Stimulated activated effector memory CD8-positive, alpha-beta T cell treated with anti-CD3 and anti-CD28 coated beads, Interleukin-12 subunit alpha, Interleukin-12 subunit beta, amount 100 ng/mL, for 72 hours (primary cell): ENCODE results near the gene CHRM5.
A peak's percentile ranks its signal among the peaks of the same experiment; 100 is the strongest.
"Not testable (repeated sequence)": the region's sequence is repeated elsewhere in the genome, so short reads cannot be mapped to it uniquely, and the experiment has no call there.

Experiments used
- ATAC-seq: fragments of 150-1000 bp; cut with Tn5 transposase; 2 replicates; pipeline ENCODE4 v1.10.0; 2021
- DNase-seq, 2 donors: peaks; one replicate each; pipeline ENCODE4 v3.0.0; 2021 to 2022; ENCODE audit warnings: low spot score in 2 of 2
- H3K27ac Mint-ChIP-seq: one replicate; pipeline ENCODE4 v1.8.0; 2022; ENCODE audit warnings: mild to moderate bottlenecking, mixed read lengths
- H3K36me3 Mint-ChIP-seq: one replicate; pipeline ENCODE4 v1.8.0; 2022; ENCODE audit warnings: mild to moderate bottlenecking, mixed read lengths
- H3K4me1 Mint-ChIP-seq: one replicate; pipeline ENCODE4 v1.8.0; 2022; ENCODE audit warnings: mixed read lengths
- H3K4me3 Mint-ChIP-seq: one replicate; pipeline ENCODE4 v1.8.0; 2022; ENCODE audit warnings: mild to moderate bottlenecking, mixed read lengths
- H3K9me3 Mint-ChIP-seq: one replicate; pipeline ENCODE4 v1.8.0; 2022; ENCODE audit warnings: mixed read lengths

Gene CHRM5

GRCh38 chr15:34046471-34047145, 78.3 kb downstream of the CHRM5 start:
- Mint-ChIP-seq H3K9me3 (peaks cover 18% of the 10 kb centered on the region), H3K36me3 (peaks cover 6% of the 10 kb centered on the region), H3K4me3 (no peak overlapping the region), H3K4me1 (peaks cover 9% of the 10 kb centered on the region), H3K27ac (no peak overlapping the region)
- DNase-seq (no peak), ATAC-seq (no peak)

GRCh38 chr15:34047893-34048775, 79.8 kb downstream of the CHRM5 start:
- Mint-ChIP-seq H3K27ac (no peak overlapping the region), H3K36me3 (peaks cover 6% of the 10 kb centered on the region), H3K4me1 (peaks cover 9% of the 10 kb centered on the region), H3K4me3 (no peak overlapping the region), H3K9me3 (peaks cover 18% of the 10 kb centered on the region)
- DNase-seq (no peak), ATAC-seq (no peak)

GRCh38 chr15:34049112-34049511, 80.8 kb downstream of the CHRM5 start:
- H3K4me3 Mint-ChIP-seq, result no peak overlapping the region
- H3K36me3 Mint-ChIP-seq, result peaks cover 6% of the 10 kb centered on the region
- H3K9me3 Mint-ChIP-seq, result peaks cover 18% of the 10 kb centered on the region
- DNase-seq, result no peak
- no peak for ATAC-seq
- H3K4me1 Mint-ChIP-seq, result peaks cover 3% of the 10 kb centered on the region
- no peak overlapping the region for H3K27ac Mint-ChIP-seq

- H3K27ac Mint-ChIP-seq, H3K4me3 Mint-ChIP-seq, ATAC-seq: not testable (repeated sequence)
Observed at GRCh38 chr15:34050385-34050784, 82.1 kb downstream of the CHRM5 start.

DNA sequence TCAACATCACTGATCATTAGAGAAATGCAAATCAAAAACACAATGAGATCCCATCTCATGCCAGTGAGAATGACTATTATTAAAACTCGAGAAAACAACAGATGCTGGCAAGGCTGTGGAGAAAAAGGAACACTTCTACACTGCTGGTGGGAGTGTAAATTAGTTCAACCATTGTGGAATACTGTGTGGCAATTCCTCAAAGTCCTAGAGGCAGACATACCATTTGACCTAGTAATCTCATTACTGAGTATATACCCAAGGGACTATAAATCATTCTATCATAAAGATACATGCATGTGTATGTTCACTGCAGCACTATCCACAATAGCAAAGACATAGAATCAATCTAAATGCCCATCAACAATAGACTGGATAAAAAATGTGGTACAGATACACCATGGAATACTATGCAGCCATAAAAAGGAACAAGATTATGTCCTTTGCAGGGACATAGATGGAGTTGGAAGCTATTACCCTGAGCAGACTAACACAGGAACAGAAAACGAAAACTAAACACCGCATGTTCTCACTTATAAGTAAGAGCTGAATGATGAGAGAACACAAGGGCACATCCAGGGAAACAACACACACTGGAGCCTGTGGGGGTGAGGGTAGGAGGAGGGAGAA, 85.9 kb downstream of the CHRM5 start:
- ATAC-seq (no peak), DNase-seq (no peak)
- no peak overlapping the region for H3K4me3 Mint-ChIP-seq
- H3K9me3 Mint-ChIP-seq, result peaks cover 16% of the 10 kb centered on the region
- H3K4me1 Mint-ChIP-seq, result no peaks in the 10 kb centered on the region
- no peak overlapping the region for H3K27ac Mint-ChIP-seq
- peaks cover 6% of the 10 kb centered on the region for H3K36me3 Mint-ChIP-seq

More at GRCh38 chr15:34050385-34050784, 82.1 kb downstream of the CHRM5 start:
- not testable (repeated sequence) for DNase-seq, H3K36me3 Mint-ChIP-seq, H3K4me1 Mint-ChIP-seq
- H3K9me3 Mint-ChIP-seq, result peaks cover 18% of the 10 kb centered on the region

DNA sequence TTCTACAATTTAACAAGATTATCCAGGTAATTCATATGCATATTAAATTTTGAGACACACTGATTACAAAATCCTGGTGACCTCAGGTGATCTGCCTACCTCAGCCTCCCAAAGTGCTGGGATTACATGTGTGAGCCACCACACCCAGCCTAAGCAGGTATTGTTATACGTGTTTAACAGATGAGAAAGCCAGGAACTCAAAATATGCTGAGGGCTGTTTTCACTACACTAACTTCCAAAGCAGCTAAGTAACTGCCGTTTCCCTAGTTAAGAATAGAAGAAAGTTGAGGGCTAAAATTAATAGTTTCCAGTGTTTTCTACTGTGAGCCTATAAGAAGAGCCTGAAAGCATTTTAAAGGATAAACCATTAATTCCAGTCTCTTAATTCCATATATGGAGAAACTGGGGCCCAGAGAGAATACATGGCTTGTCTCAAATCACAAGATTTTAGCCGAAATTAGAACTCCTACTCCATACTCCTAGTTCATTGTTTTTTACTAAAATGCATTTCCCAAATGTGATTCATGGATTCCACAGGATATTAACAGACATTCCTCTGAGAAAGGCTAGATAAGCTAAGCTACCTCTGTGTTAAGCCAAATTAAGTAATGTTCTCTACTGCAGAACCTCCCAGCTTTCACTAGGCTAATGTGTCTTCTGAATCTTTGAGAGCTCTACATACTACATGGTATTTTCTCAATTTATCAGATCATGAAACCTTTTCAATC, 87.7 kb downstream of the CHRM5 start:
- DNase-seq (no peak), ATAC-seq (no peak)
- Mint-ChIP-seq H3K9me3 (peaks cover 5% of the 10 kb centered on the region), H3K36me3 (peaks cover 6% of the 10 kb centered on the region), H3K27ac (no peak overlapping the region), H3K4me3 (no peak overlapping the region), H3K4me1 (no peaks in the 10 kb centered on the region)

- ATAC-seq (no peak), DNase-seq (no peak)
- Mint-ChIP-seq H3K4me1 (no peaks in the 10 kb centered on the region), H3K36me3 (no peaks in the 10 kb centered on the region), H3K4me3 (no peak overlapping the region), H3K9me3 (no peaks in the 10 kb centered on the region), H3K27ac (no peak overlapping the region)
Observed at GRCh38 chr15:34056911-34057310, 88.6 kb downstream of the CHRM5 start.

DNA sequence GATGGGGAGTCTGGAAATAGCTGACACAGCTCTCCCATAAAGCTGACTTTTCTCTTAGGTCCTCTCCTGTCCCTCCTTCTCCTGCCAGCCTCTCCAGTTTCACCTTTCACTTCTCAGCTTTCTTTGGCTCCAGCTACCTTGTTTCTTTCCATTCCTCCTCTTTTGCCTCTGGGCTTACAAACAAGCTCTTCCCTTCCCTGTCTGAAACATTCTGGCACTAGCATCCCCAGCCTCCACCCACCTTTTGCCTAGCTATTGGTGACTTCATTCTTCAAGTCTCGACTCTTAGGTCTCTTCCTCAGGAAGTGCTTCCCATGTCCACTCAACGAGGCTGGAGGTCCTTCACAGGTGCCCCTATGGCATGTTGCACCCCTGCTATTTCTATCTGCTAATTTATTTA, 91.2 kb downstream of the CHRM5 start:
- DNase-seq (no peak), ATAC-seq (no peak)
- H3K4me3 Mint-ChIP-seq, result no peak overlapping the region
- no peaks in the 10 kb centered on the region for H3K36me3 Mint-ChIP-seq
- peak overlapping the region; percentile 20 for H3K27ac Mint-ChIP-seq
- no peaks in the 10 kb centered on the region for H3K4me1 Mint-ChIP-seq
- no peaks in the 10 kb centered on the region for H3K9me3 Mint-ChIP-seq

DNA sequence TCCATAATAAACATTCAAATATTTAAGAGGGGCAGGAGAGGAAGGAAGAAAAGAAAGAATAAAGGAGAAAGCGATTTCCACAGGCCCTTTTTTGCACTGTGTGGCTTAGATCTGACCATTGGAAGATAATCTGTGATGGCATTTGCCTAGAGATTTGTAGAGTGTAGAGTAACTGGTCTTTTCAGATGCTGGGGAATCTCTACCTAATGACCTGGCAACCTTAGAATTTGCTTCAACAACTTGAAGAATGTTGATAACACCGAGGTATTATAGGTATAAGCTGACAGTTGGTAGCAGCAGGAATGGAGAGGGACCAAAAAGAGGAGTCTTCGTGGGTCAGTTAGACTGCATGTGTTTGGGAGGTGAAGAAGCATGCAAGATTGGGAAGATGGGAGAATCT, 91.6 kb downstream of the CHRM5 start:
- ATAC-seq, result no peak
- Mint-ChIP-seq H3K27ac (peak overlapping the region; percentile 20), H3K4me3 (no peak overlapping the region), H3K36me3 (no peaks in the 10 kb centered on the region), H3K4me1 (no peaks in the 10 kb centered on the region), H3K9me3 (no peaks in the 10 kb centered on the region)
- no peak for DNase-seq

DNA sequence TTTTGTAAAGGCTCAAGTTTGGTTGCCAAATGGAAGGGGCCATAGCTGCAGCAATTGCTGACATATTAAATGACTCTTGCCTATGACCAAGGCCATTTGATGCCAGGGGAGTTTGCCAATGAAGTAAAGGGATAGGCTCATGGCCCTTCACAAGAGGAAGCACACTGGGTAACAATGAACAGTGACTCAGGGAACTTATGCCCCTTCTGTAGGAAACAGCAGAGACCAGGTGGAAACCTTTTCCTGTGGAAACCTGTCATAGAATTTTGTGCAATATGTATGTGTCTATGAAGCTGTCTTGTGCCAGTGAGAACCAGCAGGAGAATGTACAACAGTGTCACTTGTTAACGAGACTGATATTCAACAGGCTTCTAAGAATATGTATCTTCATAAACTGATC, 96.1 kb downstream of the CHRM5 start:
- H3K4me3 Mint-ChIP-seq, result no peak overlapping the region
- no peaks in the 10 kb centered on the region for H3K36me3 Mint-ChIP-seq
- DNase-seq (no peak), ATAC-seq (no peak)
- H3K27ac Mint-ChIP-seq, result peak overlapping the region; percentile 23
- H3K4me1 Mint-ChIP-seq, result no peaks in the 10 kb centered on the region
- H3K9me3 Mint-ChIP-seq, result no peaks in the 10 kb centered on the region

GRCh38 chr15:34065261-34065660, 97.0 kb downstream of the CHRM5 start:
- no peaks in the 10 kb centered on the region for H3K36me3 Mint-ChIP-seq
- DNase-seq (no peak), ATAC-seq (no peak)
- H3K9me3 Mint-ChIP-seq, result no peaks in the 10 kb centered on the region
- H3K4me3 Mint-ChIP-seq, result no peak overlapping the region
- H3K27ac Mint-ChIP-seq, result no peak overlapping the region
- no peaks in the 10 kb centered on the region for H3K4me1 Mint-ChIP-seq

- no peak for ATAC-seq
- Mint-ChIP-seq H3K4me3 (no peak overlapping the region), H3K4me1 (no peaks in the 10 kb centered on the region), H3K9me3 (no peaks in the 10 kb centered on the region), H3K27ac (no peak overlapping the region), H3K36me3 (no peaks in the 10 kb centered on the region)
- no peak for DNase-seq
Observed at GRCh38 chr15:34065941-34066340, 97.6 kb downstream of the CHRM5 start.

GRCh38 chr15:34070003-34070402, 101.7 kb downstream of the CHRM5 start:
- H3K36me3 Mint-ChIP-seq, result no peaks in the 10 kb centered on the region
- no peaks in the 10 kb centered on the region for H3K4me1 Mint-ChIP-seq
- H3K27ac Mint-ChIP-seq, result no peak overlapping the region
- no peak for DNase-seq
- no peak for ATAC-seq
- H3K4me3 Mint-ChIP-seq, result no peak overlapping the region
- H3K9me3 Mint-ChIP-seq, result no peaks in the 10 kb centered on the region

DNA sequence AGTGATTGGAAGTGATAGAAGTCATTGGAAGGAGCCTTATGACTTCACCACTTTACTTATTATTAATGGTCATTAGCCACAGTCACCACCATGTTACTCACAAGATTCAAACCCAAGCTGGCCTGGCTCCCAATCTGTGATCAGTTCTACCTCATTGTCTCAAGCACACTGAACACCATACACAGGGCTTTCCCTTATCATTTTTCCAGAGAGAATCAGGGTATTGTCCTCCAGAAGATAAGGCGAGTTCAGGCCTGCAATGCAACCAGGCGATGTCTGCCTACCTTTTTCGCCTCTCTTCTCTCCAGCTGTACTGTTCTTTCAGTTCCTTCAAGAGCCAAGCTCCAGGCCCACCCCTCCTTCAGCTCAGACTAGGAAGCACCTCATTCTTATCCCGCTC, 108.5 kb downstream of the CHRM5 start:
- H3K9me3 Mint-ChIP-seq, result no peaks in the 10 kb centered on the region
- no peak for ATAC-seq
- H3K27ac Mint-ChIP-seq, result no peak overlapping the region
- H3K4me3 Mint-ChIP-seq, result no peak overlapping the region
- H3K36me3 Mint-ChIP-seq, result no peaks in the 10 kb centered on the region
- no peaks in the 10 kb centered on the region for H3K4me1 Mint-ChIP-seq
- DNase-seq, result no peak

- Mint-ChIP-seq H3K4me1 (no peaks in the 10 kb centered on the region), H3K27ac (no peak overlapping the region), H3K4me3 (no peak overlapping the region), H3K9me3 (no peaks in the 10 kb centered on the region), H3K36me3 (peaks cover 18% of the 10 kb centered on the region)
- DNase-seq (no peak), ATAC-seq (no peak)
Observed at GRCh38 chr15:34078900-34079299, 110.6 kb downstream of the CHRM5 start.
